ENCODE data around the gene ACER3.

Gene ACER3

GRCh38 chr11:76984743-76985142, 124.0 kb downstream of the ACER3 start:
- no peak for TF ChIP-seq CTCF (IDR thresholded peaks at IDR 0.05; ENCODE audit: extremely low read depth, missing control alignments)
- no peak for DNase-seq (ENCODE audit: low spot score)

- no peak for TF ChIP-seq CTCF (IDR thresholded peaks at IDR 0.05; ENCODE audit: extremely low read depth, missing control alignments)
- DNase-seq (ENCODE audit: low spot score) = no peak
Observed at GRCh38 chr11:76987203-76987602, 126.5 kb downstream of the ACER3 start.

DNA sequence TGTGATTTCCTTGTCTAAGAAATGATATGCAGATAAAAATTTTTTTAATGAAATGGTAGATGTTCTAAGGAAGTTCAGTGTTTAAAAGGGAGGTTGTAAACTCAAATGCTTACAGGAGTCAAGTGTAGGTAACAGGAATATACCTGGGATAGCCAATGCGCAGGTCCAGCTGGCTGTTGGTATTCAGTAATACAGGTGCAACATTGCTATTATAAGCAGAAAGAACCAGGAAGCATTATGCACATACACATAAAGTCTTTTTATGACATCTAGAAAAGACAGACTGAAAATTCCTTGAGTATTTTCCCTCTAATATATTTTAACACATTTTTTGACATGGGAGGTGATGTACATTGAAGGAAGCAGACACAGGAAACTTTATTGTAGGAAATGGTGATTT, 129.9 kb downstream of the ACER3 start:
- no peak for TF ChIP-seq CTCF (IDR thresholded peaks at IDR 0.05; ENCODE audit: extremely low read depth, missing control alignments)
- no peak for DNase-seq (ENCODE audit: low spot score)

DNA sequence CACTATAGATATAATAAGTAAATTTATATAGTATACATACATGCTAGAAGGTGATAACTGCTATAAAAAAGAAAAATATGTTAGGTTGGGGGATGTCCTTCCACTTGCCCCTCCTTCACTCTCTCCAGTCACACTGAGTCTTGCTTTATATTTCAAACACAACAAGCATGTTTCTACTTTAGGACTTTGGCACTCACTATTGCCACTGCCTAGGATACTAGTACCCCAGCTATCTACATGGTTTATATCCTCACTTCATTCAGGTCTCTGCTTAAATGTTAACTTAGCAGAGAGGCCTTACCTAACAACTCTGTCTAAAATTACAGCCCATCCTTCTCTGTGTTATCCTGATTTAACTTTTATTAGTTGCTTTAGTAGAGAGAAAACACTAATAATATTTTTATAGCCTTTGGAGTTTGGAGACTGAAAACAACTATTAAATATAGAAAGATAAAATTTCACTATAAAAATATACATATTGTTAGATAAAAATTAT, 134.4 kb downstream of the ACER3 start:
- DNase-seq (ENCODE audit: low spot score) = no peak

GRCh38 chr11:76997512-76997911, 136.8 kb downstream of the ACER3 start:
- no peak for DNase-seq (ENCODE audit: low spot score)
- no peak for TF ChIP-seq CTCF (IDR thresholded peaks at IDR 0.05; ENCODE audit: extremely low read depth, missing control alignments)

More for the DNA sequence above, 134.4 kb downstream of the ACER3 start:
- TF ChIP-seq CTCF (IDR thresholded peaks at IDR 0.05; ENCODE audit: extremely low read depth, missing control alignments) = no peak

DNA sequence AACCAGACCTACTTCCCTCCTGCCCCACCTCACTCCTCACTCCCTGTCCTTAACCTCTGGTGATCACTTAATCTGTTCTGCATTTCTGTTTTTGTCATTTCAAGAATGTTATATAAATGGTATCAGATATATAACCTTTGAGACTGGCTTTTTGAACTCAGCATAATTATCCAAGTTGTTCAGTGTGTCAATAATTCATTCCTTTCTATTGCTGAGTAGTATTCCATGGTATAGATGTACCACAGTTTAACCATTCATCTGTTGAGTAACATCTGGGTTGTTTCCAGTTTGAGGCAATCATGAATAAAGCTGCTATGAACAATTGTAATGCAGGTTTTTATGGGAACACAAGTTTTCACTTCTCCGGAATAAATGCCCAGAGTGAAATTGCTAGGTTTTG, 138.9 kb downstream of the ACER3 start:
- no peak for TF ChIP-seq CTCF (IDR thresholded peaks at IDR 0.05; ENCODE audit: extremely low read depth, missing control alignments)
- no peak for DNase-seq (ENCODE audit: low spot score)

DNA sequence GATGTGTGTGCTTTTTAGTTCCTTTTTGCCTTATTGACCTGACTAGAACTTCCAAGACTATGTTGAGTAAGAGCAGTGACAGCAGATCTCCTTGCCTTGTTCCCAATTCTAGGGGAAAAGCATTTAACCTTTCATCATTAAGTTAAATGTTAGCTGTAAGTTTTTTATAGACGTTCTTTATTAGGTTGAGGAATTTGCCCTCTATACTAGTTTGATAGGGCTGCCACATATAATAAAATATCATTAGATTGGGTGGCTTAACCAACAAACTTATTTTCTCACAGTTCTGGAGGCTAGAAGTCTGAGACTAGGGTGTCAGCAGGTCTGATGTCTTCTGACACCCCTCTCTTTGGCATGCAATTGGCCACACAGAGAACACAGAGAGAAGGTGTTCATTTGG, 140.9 kb downstream of the ACER3 start:
- no peak for DNase-seq (ENCODE audit: low spot score)
- TF ChIP-seq CTCF (IDR thresholded peaks at IDR 0.05; ENCODE audit: extremely low read depth, missing control alignments) = no peak

All from GM20000 (cell line).